Dermis microvascular lymphatic vessel endothelial cell (primary cell): ENCODE measurements around the gene PLAAT3. TPM values are rescaled to one million over a fixed set of nuclear protein-coding genes. Genes with fewer than 3 reads are reported as not detected.
"Not testable (repeated sequence)": the region's sequence is repeated elsewhere in the genome, so short reads cannot be mapped to it uniquely, and the experiment has no call there.

Experiments
- DNase-seq, 2 donors: peaks; one replicate each; pipeline versions ENCODE4 v3.0.0 to v3.0.0-alpha.2; 2010; ENCODE audit warnings: low read depth in 2 of 2
- total RNA-seq: library from RNA; depleted of rRNA; stranded (reverse); fragments of >200 nt; gene quantifications from 2 replicates; pipeline ENCODE4 v1.2.1, GENCODE V29; 2014

Gene PLAAT3
- total RNA-seq, 1 donor from 2014 or later: 77.4 TPM

- peak; percentile 69 to 78 for DNase-seq
These were observed 47.0 kb downstream of the PLAAT3 start for GRCh38 chr11:63567044-63567840.

- no peak for DNase-seq
These were observed 49.4 kb downstream of the PLAAT3 start for GRCh38 chr11:63564784-63565350.

GRCh38 chr11:63564056-63564774 is 50.0 kb downstream of the PLAAT3 start:
- DNase-seq: no peak

GRCh38 chr11:63563201-63564055 is 50.8 kb downstream of the PLAAT3 start, which contains the start of gene PLAAT2:
Gene PLAAT2 (minus strand): TSS chr11:63563379. CDS start chr11:63563324, 55 bp downstream.
- DNase-seq: no peak

- no peak for DNase-seq
These were observed 53.6 kb downstream of the PLAAT3 start for GRCh38 chr11:63560506-63561180.

GRCh38 chr11:63558459-63559157 is 55.6 kb downstream of the PLAAT3 start:
- DNase-seq: no peak

GRCh38 chr11:63557570-63557969 is 56.7 kb downstream of the PLAAT3 start:
- no peak for DNase-seq

GRCh38 chr11:63556404-63557013 is 57.7 kb downstream of the PLAAT3 start:
- no peak for DNase-seq

- DNase-seq: no peak
These were observed 59.4 kb downstream of the PLAAT3 start for GRCh38 chr11:63554877-63555223.

- DNase-seq: no peak
These were observed 60.5 kb downstream of the PLAAT3 start for GRCh38 chr11:63553759-63554158.

- DNase-seq: no peak
These were observed 61.3 kb downstream of the PLAAT3 start for GRCh38 chr11:63552921-63553320.

- DNase-seq: no peak
These were observed 62.4 kb downstream of the PLAAT3 start for GRCh38 chr11:63551889-63552266.

GRCh38 chr11:63551091-63551888 is 62.9 kb downstream of the PLAAT3 start:
- DNase-seq: no peak

GRCh38 chr11:63550156-63550700 is 64.0 kb downstream of the PLAAT3 start:
- not testable (repeated sequence) for DNase-seq

- no peak for DNase-seq
These were observed 64.8 kb downstream of the PLAAT3 start for GRCh38 chr11:63549411-63549810.

GRCh38 chr11:63548178-63548577 is 66.1 kb downstream of the PLAAT3 start:
- no peak for DNase-seq

GRCh38 chr11:63547061-63547460 is 67.2 kb downstream of the PLAAT3 start:
- no peak for DNase-seq

GRCh38 chr11:63543711-63544110 is 70.5 kb downstream of the PLAAT3 start:
- no peak for DNase-seq

- DNase-seq: not testable (repeated sequence)
These were observed 71.7 kb downstream of the PLAAT3 start for GRCh38 chr11:63542506-63542905.
